C4-2B (cell line): ENCODE data around the gene FCN2.

ENCODE experiments used
- H3K27ac ChIP-seq: fragments of 450-650 bp; 2 replicates; pipeline ENCODE4 v1.5.1; 2017
- CTCF ChIP-seq: fragments of 450-650 bp; conservative IDR thresholded peaks from 2 replicates; pipeline ENCODE4 v1.5.1; 2017; ENCODE audit warnings: mild to moderate bottlenecking
- ZFX ChIP-seq: fragments of 450-650 bp; IDR thresholded peaks from 2 replicates; pipeline ENCODE4 v1.6.1; 2017

FCN2 gene

DNA sequence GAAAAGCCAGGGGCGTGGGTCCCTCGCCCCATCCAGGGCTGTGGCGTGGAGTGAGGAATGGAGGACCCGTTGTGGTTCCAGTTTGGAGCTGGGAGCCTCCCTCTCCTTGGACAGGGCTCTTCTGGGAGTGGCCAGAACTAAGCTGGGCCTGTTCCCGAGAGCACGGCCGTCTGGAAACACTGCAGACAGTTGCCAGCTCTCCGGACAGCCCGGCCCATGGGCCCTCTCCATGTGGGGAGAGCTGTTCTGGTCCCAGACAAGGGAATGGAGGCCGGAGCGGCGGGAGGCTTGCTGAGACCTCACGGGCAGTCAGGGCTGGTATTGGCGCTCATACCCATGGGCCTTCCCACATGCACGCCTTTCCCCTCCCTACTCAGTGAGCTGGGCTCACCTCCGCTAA, 45.2 kb upstream of the FCN2 start:
- TF ChIP-seq ZFX (no peak), CTCF (no peak)
- H3K27ac ChIP-seq: no peak overlapping the region

- no peak for TF ChIP-seq CTCF
- TF ChIP-seq ZFX: no peak
- H3K27ac ChIP-seq: no peak overlapping the region
Measured at GRCh38 chr9:134835987-134836386, 44.6 kb upstream of the FCN2 start.

DNA sequence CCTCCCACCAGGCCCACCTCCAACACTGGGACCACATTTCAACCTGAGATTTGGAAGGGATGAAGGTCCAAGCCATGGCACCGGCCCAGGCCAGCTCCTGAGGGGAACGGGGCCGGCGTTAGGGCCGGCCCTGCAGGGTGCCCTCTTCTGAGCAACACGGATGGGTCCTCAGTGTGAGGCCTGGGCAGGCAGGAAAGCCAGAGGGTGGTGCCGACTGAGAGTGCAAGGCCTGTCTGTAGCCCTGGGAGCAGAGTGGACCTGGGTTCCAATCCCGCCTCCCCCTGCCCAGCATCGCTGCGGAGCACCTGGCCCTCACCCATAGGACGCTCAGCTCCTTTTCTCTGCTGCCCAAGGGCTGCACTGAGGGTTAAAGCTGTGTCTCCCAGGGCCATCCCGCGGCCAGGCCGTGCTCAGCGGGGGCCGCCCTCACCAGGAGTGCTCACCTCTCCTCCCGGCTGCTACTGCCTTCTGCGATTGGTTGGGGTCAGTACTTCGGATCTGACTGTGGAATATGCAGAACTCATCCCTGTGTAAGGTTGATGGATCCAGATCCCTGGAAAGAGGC, 44.1 kb upstream of the FCN2 start:
- H3K27ac ChIP-seq: no peak overlapping the region
- TF ChIP-seq ZFX (no peak), CTCF (no peak)

DNA sequence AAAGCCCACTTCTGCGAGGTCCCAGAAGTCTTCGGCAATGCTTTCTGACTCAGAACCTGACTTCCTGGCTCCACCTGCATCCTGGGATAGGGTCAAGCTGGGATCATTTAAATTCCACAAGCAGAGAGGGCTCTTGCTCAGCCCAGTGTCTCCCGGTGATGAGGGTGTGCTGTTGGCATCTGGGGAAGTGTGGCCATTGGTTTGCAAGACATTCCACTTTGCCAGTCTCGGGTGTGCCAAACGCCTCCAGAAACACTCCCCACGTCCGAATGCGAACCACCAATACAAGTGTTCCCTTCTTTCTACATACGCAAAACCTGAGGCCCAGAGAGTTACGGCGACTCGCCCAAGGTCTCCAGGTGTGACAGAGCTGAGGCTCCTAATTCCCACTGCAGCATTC, 43.1 kb upstream of the FCN2 start:
- TF ChIP-seq ZFX: no peak
- no peak for TF ChIP-seq CTCF
- H3K27ac ChIP-seq: no peak overlapping the region

DNA sequence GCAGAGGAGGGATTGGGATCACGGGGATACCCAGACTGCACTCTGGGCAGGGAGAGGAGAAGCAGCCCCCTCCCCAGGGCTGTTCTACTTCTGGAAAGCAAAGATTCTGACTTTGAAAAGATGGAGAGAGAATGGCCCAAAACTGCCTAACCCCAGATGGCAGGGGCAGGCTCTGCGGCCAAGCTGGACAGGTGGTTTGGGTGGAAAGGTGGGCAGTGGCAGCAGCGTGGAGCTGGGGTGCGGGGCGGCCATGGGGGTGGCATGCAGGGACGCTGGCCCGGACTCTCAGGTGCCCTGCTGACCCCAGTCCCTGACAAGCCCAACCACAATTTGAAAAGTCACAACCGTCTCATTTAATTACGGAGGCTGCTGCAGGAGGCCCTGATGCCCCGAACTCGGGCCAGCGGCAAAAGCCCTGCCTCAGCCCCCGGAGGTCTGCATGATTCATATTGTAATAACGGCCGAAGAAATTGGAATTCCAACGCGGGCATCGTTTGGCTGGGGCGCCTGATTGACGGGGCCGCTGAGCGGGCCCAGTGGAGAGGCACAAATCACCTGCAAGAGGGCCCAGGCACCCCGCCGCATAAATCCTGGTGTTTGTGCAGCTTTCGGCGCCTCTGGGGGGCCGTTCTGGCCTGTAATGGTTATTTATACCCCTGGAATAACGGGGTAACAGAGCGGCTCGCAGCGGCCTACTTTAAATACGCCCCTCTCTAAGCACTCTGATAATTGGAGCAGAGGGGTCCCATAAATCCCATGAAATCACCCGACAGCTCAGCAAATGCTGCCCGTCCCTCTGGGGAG, 41.8 kb upstream of the FCN2 start:
- H3K27ac ChIP-seq: no peak overlapping the region
- TF ChIP-seq ZFX (no peak), CTCF (no peak)

- TF ChIP-seq CTCF (no peak), ZFX (no peak)
- H3K27ac ChIP-seq: no peak overlapping the region
Measured at GRCh38 chr9:134839455-134840125, 41.0 kb upstream of the FCN2 start.

- no peak for TF ChIP-seq ZFX
- TF ChIP-seq CTCF: no peak
- no peak overlapping the region for H3K27ac ChIP-seq
Measured at GRCh38 chr9:134840511-134840910, 40.1 kb upstream of the FCN2 start.
